SH-SY5Y (cell line): ENCODE data around the gene MTMR11.

Experiments used
- GATA2 ChIP-seq: IDR thresholded peaks from 2 replicates; pipeline ENCODE4 v1.6.1; 2011; ENCODE audit warnings: mild to moderate bottlenecking, low read depth, low read length
- GATA3 ChIP-seq: IDR thresholded peaks from 2 replicates; pipeline ENCODE4 v1.6.1; 2011; ENCODE audit warnings: low read depth, mild to moderate bottlenecking, low read length, moderate library complexity

- no peak for TF ChIP-seq GATA2
- no peak for TF ChIP-seq GATA3
Measured at GRCh38 chr1:149933208-149933607, 3.5 kb downstream of the MTMR11 start.
